Fibroblast of lung (primary cell): ENCODE measurements around the gene SEMG2. TPM values are rescaled to one million over a fixed set of nuclear protein-coding genes. Genes with fewer than 3 reads are reported as not detected.

Experiments used
- DNase-seq, 2 donors: peaks; one replicate each; pipeline versions ENCODE4 v3.0.0 to v3.0.0-alpha.2; 2010; ENCODE audit warnings: low read depth in 2 of 2
- H2AFZ ChIP-seq: 2 replicates; pipeline ENCODE4 v1.5.1; 2012; ENCODE audit warnings: low read length, control low read depth, inconsistent platforms
- H3K27ac ChIP-seq: 2 replicates; pipeline ENCODE4 v1.5.1; 2011; ENCODE audit warnings: low read length, control low read depth; ENCODE audit not compliant: insufficient read depth
- H3K27me3 ChIP-seq: 2 replicates; pipeline ENCODE4 v1.5.1; 2011; ENCODE audit warnings: mild to moderate bottlenecking, low read length; ENCODE audit not compliant: control insufficient read depth, insufficient read depth
- H3K36me3 ChIP-seq: 2 replicates; pipeline ENCODE4 v1.5.1; 2011; ENCODE audit warnings: low read length; ENCODE audit not compliant: control insufficient read depth, insufficient read depth
- H3K4me1 ChIP-seq: 2 replicates; pipeline ENCODE4 v1.5.1; 2011; ENCODE audit warnings: low read length; ENCODE audit not compliant: control insufficient read depth, insufficient read depth; ENCODE audit errors: extremely low read depth
- H3K4me2 ChIP-seq: 2 replicates; pipeline ENCODE4 v1.5.1; 2011; ENCODE audit warnings: low read length, control low read depth; ENCODE audit not compliant: insufficient read depth; ENCODE audit errors: extremely low read depth
- H3K4me3 ChIP-seq, 4 experiments: fragments of 200-600 bp in 1 of 4; sonication (generic) in 1 of 4; replicated peaks in 1 of 4; 2 replicates each; pipeline ENCODE4 v1.5.1; 2011 to 2016; ENCODE audit warnings: low read length in 4 of 4, low read depth in 3 of 4, mild to moderate bottlenecking in 3 of 4, control low read depth in 2 of 4, inconsistent platforms in 1 of 4, mixed read lengths in 1 of 4; ENCODE audit not compliant: insufficient read depth in 1 of 4; ENCODE audit errors: control extremely low read depth in 1 of 4
- H3K79me2 ChIP-seq: 2 replicates; pipeline ENCODE4 v1.5.1; 2012; ENCODE audit warnings: mild to moderate bottlenecking, low read length, inconsistent platforms; ENCODE audit not compliant: control insufficient read depth, insufficient read depth
- H3K9ac ChIP-seq: 2 replicates; pipeline ENCODE4 v1.5.1; 2011; ENCODE audit warnings: mild to moderate bottlenecking, low read length, control low read depth; ENCODE audit not compliant: insufficient read depth
- H3K9me3 ChIP-seq: 2 replicates; pipeline ENCODE4 v1.5.1; 2012; ENCODE audit warnings: low read depth, low read length; ENCODE audit not compliant: control insufficient read depth, insufficient read depth
- H4K20me1 ChIP-seq: 2 replicates; pipeline ENCODE4 v1.5.1; 2011; ENCODE audit warnings: low read length; ENCODE audit not compliant: control insufficient read depth, insufficient read depth; ENCODE audit errors: extremely low read depth
- CTCF ChIP-seq, 2 donors: IDR thresholded peaks in 1 of 2; conservative IDR thresholded peaks in 1 of 2; 1 replicate in 1 of 2; 2 replicates in 1 of 2; pipeline ENCODE4 v1.5.1; 2011 to 2012; ENCODE audit warnings: low read length in 2 of 2, control low read depth in 1 of 2, inconsistent platforms in 1 of 2, low read depth in 1 of 2, mild to moderate bottlenecking in 1 of 2
- EZH2 ChIP-seq: IDR thresholded peaks from 2 replicates; pipeline ENCODE4 v1.5.1; 2012; ENCODE audit warnings: low read length, control low read depth, mild to moderate bottlenecking; ENCODE audit errors: missing control alignments
- polyA plus RNA-seq, 2 donors: library from polyadenylated mRNA; depleted of rRNA in 1 of 2; stranded (reverse) in 1 of 2; unstranded in 1 of 2; fragments of >200 nt; gene quantifications; 2 replicates each; pipeline ENCODE4 v1.2.1, GENCODE V29; 2011 to 2012; ENCODE audit warnings: missing spikeins in 1 of 2
- total RNA-seq: library from RNA; depleted of rRNA; stranded (reverse); fragments of >200 nt; gene quantifications from 2 replicates; pipeline ENCODE4 v1.2.1, GENCODE V29; 2014

Gene SEMG2
- total and polyA plus RNA-seq, 2 donors (not counting 1 experiment from before 2014, with no cell fraction given) = not detected

- DNase-seq = no peak
- Histone ChIP-seq H3K36me3 (no peaks in the 10 kb centered on the region), H3K27me3 (no peaks in the 10 kb centered on the region), H3K79me2 (no peaks in the 10 kb centered on the region), H3K27ac (no peak within 1 kb of the TSS), H2AFZ (no peak within 1 kb of the TSS), H4K20me1 (no peaks in the 10 kb centered on the region), H3K4me2 (no peak within 1 kb of the TSS), H3K9ac (no peak within 1 kb of the TSS), H3K4me3 (no peak within 1 kb of the TSS), H3K4me1 (no peaks in the 10 kb centered on the region), H3K9me3 (no peaks in the 10 kb centered on the region)
- no peak for TF ChIP-seq CTCF (conservative IDR thresholded peaks at IDR 0.05 in 1 of 2, IDR thresholded peaks at IDR 0.05 in 1 of 2; ENCODE audit: low read depth in 1 of 2, low read length in 2 of 2)
- TF ChIP-seq EZH2 = no peak
Observed at GRCh38 chr20:45206725-45207124, 14.4 kb upstream of the SEMG2 start, which contains the start of gene SEMG1. TSS of gene SEMG1 (plus strand) at chr20:45207033. CDS start at chr20:45207054, 21 bp downstream.

- Histone ChIP-seq H3K9ac (no peak overlapping the region), H3K36me3 (no peaks in the 10 kb centered on the region), H3K4me3 (no peak overlapping the region), H3K4me2 (no peak overlapping the region), H3K27me3 (no peaks in the 10 kb centered on the region), H3K27ac (no peak overlapping the region), H4K20me1 (no peaks in the 10 kb centered on the region), H3K79me2 (no peaks in the 10 kb centered on the region), H3K9me3 (no peaks in the 10 kb centered on the region), H3K4me1 (no peaks in the 10 kb centered on the region), H2AFZ (no peak overlapping the region)
- no peak for TF ChIP-seq EZH2
- TF ChIP-seq CTCF (conservative IDR thresholded peaks at IDR 0.05 in 1 of 2, IDR thresholded peaks at IDR 0.05 in 1 of 2; ENCODE audit: low read depth in 1 of 2, low read length in 2 of 2) = no peak
- no peak for DNase-seq
Observed at GRCh38 chr20:45209924-45210323, 11.2 kb upstream of the SEMG2 start.

- Histone ChIP-seq H3K36me3 (no peaks in the 10 kb centered on the region), H4K20me1 (no peaks in the 10 kb centered on the region), H3K4me2 (no peak overlapping the region), H3K4me3 (no peak overlapping the region), H3K27me3 (no peaks in the 10 kb centered on the region), H3K4me1 (no peaks in the 10 kb centered on the region), H3K27ac (no peak overlapping the region), H3K79me2 (no peaks in the 10 kb centered on the region), H2AFZ (no peak overlapping the region), H3K9me3 (no peaks in the 10 kb centered on the region), H3K9ac (no peak overlapping the region)
- no peak for DNase-seq
- TF ChIP-seq CTCF (conservative IDR thresholded peaks at IDR 0.05 in 1 of 2, IDR thresholded peaks at IDR 0.05 in 1 of 2; ENCODE audit: low read depth in 1 of 2, low read length in 2 of 2) = no peak
- TF ChIP-seq EZH2 = no peak
Observed at GRCh38 chr20:45211569-45212474, 9.4 kb upstream of the SEMG2 start.
